BE2C (cell line): ENCODE results near the gene SYT1.

Experiments
- DNase-seq: peaks from one replicate; pipeline ENCODE4 v3.0.0-alpha.2; 2020
- H3K27me3 ChIP-seq: fragments of 250-450 bp; sonication (Bioruptor Pico); 2 replicates; pipeline ENCODE4 v1.5.1; 2020; ENCODE audit warnings: mild to moderate bottlenecking
- H3K36me3 ChIP-seq: fragments of 250-450 bp; sonication (Bioruptor Pico); 2 replicates; pipeline ENCODE4 v1.5.1; 2020; ENCODE audit warnings: mild to moderate bottlenecking
- H3K4me1 ChIP-seq: fragments of 250-450 bp; sonication (Bioruptor Pico); 2 replicates; pipeline ENCODE4 v1.5.1; 2020
- H3K4me3 ChIP-seq: 2 replicates; pipeline ENCODE4 v1.5.1; 2011; ENCODE audit warnings: low read depth, low read length
- H3K9me3 ChIP-seq: fragments of 250-450 bp; sonication (Bioruptor Pico); 2 replicates; pipeline ENCODE4 v1.5.1; 2020
- TF ChIP-seq, protein P1 (sequence below): IDR thresholded peaks from 2 replicates; pipeline ENCODE4 v1.5.1; 2012; ENCODE audit warnings: mild to moderate bottlenecking, low read depth, low read length

SYT1 gene

DNA sequence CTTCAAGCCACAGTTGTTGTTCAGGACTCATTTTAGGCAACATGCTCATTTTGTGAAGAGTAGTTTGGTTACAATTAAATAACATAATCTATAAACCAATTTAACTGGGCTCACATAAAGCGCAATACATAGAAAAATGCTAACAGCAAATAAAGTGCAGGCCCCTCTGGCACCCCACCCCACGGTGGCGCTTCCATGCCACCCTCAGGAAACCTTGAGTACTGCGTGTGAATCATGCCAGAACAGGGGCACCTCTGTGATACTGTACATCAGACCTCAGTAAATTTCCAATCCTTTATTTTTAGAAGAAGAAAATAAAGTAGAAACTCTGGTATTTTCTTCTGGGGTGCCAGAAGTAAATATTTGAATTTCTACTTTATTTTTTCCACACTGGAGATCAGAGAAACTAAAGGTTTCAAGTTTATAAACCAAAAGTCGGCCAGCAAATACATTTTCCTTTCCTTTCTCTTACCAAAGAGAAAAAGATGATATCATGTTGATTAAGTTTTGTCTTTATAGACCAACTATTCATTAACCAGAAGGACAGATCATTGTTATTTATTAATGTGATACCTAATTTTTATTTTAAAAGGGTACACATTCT lies 509.4 kb downstream of the SYT1 start:
- H3K4me1 ChIP-seq = peaks cover 5% of the 10 kb centered on the region; the same call in 1 of the 2 replicates
- H3K36me3 ChIP-seq = no peaks in the 10 kb centered on the region
- H3K27me3 ChIP-seq = no peaks in the 10 kb centered on the region
- DNase-seq = peak; percentile 70
- H3K4me3 ChIP-seq = no peak overlapping the region
- TF ChIP-seq, protein P1, sequence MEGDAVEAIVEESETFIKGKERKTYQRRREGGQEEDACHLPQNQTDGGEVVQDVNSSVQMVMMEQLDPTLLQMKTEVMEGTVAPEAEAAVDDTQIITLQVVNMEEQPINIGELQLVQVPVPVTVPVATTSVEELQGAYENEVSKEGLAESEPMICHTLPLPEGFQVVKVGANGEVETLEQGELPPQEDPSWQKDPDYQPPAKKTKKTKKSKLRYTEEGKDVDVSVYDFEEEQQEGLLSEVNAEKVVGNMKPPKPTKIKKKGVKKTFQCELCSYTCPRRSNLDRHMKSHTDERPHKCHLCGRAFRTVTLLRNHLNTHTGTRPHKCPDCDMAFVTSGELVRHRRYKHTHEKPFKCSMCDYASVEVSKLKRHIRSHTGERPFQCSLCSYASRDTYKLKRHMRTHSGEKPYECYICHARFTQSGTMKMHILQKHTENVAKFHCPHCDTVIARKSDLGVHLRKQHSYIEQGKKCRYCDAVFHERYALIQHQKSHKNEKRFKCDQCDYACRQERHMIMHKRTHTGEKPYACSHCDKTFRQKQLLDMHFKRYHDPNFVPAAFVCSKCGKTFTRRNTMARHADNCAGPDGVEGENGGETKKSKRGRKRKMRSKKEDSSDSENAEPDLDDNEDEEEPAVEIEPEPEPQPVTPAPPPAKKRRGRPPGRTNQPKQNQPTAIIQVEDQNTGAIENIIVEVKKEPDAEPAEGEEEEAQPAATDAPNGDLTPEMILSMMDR = peak; percentile 95
- no peaks in the 10 kb centered on the region for H3K9me3 ChIP-seq

DNA sequence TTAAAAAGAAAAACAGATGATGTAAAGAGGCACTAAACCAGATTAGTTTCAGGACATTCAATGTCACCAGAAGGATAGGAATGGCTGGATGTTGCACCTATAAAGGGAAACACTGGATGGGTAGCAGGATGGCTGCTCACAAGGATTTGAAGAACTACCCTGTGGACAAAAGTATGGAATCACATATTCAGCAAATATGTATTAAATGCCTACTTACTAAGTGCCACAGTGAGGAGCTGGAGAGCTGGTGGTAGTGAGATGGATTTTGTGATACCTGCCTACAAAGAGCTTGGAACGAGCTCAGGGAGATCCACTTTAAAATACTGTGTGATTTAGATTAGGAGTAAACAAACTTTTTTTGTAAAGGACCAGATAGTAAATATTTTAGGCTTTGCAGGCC lies 510.0 kb downstream of the SYT1 start:
- Histone ChIP-seq H3K4me3 (no peak overlapping the region), H3K4me1 (peaks cover 5% of the 10 kb centered on the region; the same call in 1 of the 2 replicates), H3K27me3 (no peaks in the 10 kb centered on the region), H3K9me3 (no peaks in the 10 kb centered on the region), H3K36me3 (no peaks in the 10 kb centered on the region; the same call in 1 of the 2 replicates)
- no peak for DNase-seq
- TF ChIP-seq, protein P1 = no peak

DNA sequence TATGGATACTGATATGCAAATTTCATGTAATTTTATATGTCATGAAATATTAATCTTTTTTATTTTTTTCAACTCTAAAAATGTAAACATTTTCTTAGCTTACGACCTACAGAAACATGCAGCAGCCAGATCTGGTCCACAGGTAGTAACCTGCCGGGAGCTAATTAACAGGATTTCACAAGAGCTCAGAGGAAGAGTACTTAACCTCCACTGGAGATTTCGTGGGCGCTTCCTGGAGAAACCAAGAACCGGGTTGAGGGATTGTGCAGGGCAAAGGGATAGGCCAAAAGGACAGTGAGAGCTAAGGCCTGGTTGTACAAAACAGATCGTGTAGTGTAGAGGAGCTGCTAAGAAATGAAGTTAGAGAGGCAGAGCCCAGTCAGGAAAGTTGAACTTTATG lies 510.5 kb downstream of the SYT1 start:
- TF ChIP-seq, protein P1 = no peak
- Histone ChIP-seq H3K27me3 (no peaks in the 10 kb centered on the region), H3K36me3 (no peaks in the 10 kb centered on the region; the same call in 1 of the 2 replicates), H3K4me1 (peaks cover 5% of the 10 kb centered on the region; the same call in 1 of the 2 replicates), H3K9me3 (no peaks in the 10 kb centered on the region), H3K4me3 (no peak overlapping the region)
- DNase-seq = no peak

DNA sequence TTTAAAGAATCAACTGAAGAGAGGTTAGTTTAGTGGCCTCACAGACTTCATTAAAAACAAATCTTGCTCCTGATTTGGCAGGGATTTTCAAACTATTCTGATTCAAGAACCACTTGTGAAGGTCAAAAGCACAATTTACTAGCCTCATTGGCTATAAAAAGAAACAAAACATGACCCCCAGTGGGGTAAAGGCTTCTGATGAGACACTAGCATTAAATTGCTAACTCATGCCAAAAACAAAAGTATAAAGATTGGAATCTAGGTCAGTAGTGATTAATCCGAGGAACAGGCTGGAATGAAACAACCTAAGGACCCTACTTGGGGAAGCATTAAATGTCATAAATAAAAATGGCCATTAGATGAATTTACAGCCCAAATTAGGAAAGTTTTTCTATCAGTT lies 513.9 kb downstream of the SYT1 start:
- H3K4me1 ChIP-seq = peaks cover 5% of the 10 kb centered on the region; the same call in 1 of the 2 replicates

DNA sequence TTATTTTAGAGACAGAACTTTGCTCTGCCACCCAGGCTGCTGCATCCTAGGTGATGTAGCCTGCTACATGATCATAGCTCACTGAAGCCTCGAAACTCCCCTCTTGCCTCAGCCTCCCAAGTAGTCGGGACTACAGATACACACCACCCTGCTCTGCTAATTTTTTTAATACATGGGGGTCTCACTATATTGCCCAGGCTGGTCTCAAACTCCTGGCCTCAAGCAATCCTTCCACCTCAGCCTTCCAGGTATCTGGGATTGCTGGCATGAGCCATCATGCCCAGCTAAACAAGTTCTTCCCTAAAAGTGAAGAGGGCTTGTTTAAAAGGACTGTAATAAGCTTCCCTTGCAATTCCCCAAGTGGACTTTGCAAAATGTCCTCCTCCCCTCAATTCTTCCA lies 515.8 kb downstream of the SYT1 start:
- no peak for DNase-seq
- no peaks in the 10 kb centered on the region for H3K9me3 ChIP-seq
- no peak overlapping the region for H3K4me3 ChIP-seq
- no peaks in the 10 kb centered on the region for H3K27me3 ChIP-seq
- no peaks in the 10 kb centered on the region; the same call in none of the 2 replicates for H3K36me3 ChIP-seq
- H3K4me1 ChIP-seq = peaks cover 5% of the 10 kb centered on the region; the same call in 1 of the 2 replicates
- TF ChIP-seq, protein P1 = no peak

More for the DNA sequence above, 513.9 kb downstream of the SYT1 start:
- H3K36me3 ChIP-seq = no peaks in the 10 kb centered on the region; the same call in none of the 2 replicates
- H3K4me3 ChIP-seq = no peak overlapping the region
- DNase-seq = no peak
- TF ChIP-seq, protein P1 = no peak
- H3K27me3 ChIP-seq = no peaks in the 10 kb centered on the region
- H3K9me3 ChIP-seq = no peaks in the 10 kb centered on the region
